ENCODE results near the gene UFSP1.

The UFSP1 gene

GRCh38 chr7:100882785-100883526 lies 6.6 kb downstream of the UFSP1 start:
- Histone ChIP-seq H3K27ac (ENCODE audit: low read depth, low read length, poor library complexity, severe bottlenecking) (no peak overlapping the region), H3K4me2 (ENCODE audit: low read length) (no peak overlapping the region), H3K79me2 (ENCODE audit: insufficient read depth, low read length) (peaks cover 30% of the 10 kb centered on the region), H3K27me3 (ENCODE audit: insufficient read depth, low read length) (no peaks in the 10 kb centered on the region), H3K9me3 (ENCODE audit: low read length) (no peaks in the 10 kb centered on the region), H3K4me1 (ENCODE audit: insufficient read depth, low read length, severe bottlenecking) (peaks cover 32% of the 10 kb centered on the region), H3F3A (ENCODE audit: insufficient read depth, low read length) (no peaks in the 10 kb centered on the region), H2AFZ (ENCODE audit: low read length) (no peak overlapping the region), H4K20me1 (ENCODE audit: insufficient read depth, low read length) (peaks cover 2% of the 10 kb centered on the region; the same call in 1 of the 2 replicates), H3K36me3 (ENCODE audit: insufficient read depth, low read length) (peaks cover 95% of the 10 kb centered on the region), H3K9me2 (ENCODE audit: low read depth, low read length) (no peaks in the 10 kb centered on the region), H3K4me3 (ENCODE audit: low read depth, low read length, poor library complexity, severe bottlenecking) (no peak overlapping the region), H3K9ac (ENCODE audit: low read length) (no peak overlapping the region)
- TF ChIP-seq CTCF (IDR thresholded peaks at IDR 0.05; ENCODE audit: low read length) (no peak), EZH2 (IDR thresholded peaks at IDR 0.05; ENCODE audit: borderline replicate concordance, low read length) (no peak)

- no peak for TF ChIP-seq EZH2 (IDR thresholded peaks at IDR 0.05; ENCODE audit: borderline replicate concordance, low read length)
- TF ChIP-seq CTCF (IDR thresholded peaks at IDR 0.05; ENCODE audit: low read length): no peak
- Histone ChIP-seq H3K27ac (ENCODE audit: low read depth, low read length, poor library complexity, severe bottlenecking) (no peak overlapping the region), H3K4me1 (ENCODE audit: insufficient read depth, low read length, severe bottlenecking) (peaks cover 32% of the 10 kb centered on the region), H3K9me3 (ENCODE audit: low read length) (no peaks in the 10 kb centered on the region), H3K79me2 (ENCODE audit: insufficient read depth, low read length) (peaks cover 38% of the 10 kb centered on the region), H3K36me3 (ENCODE audit: insufficient read depth, low read length) (peaks cover 98% of the 10 kb centered on the region), H4K20me1 (ENCODE audit: insufficient read depth, low read length) (peaks cover 2% of the 10 kb centered on the region; the same call in 1 of the 2 replicates), H3K27me3 (ENCODE audit: insufficient read depth, low read length) (no peaks in the 10 kb centered on the region), H3F3A (ENCODE audit: insufficient read depth, low read length) (no peaks in the 10 kb centered on the region), H3K4me2 (ENCODE audit: low read length) (no peak overlapping the region), H3K9ac (ENCODE audit: low read length) (no peak overlapping the region), H3K4me3 (ENCODE audit: low read depth, low read length, poor library complexity, severe bottlenecking) (no peak overlapping the region), H2AFZ (ENCODE audit: low read length) (no peak overlapping the region), H3K9me2 (ENCODE audit: low read depth, low read length) (no peaks in the 10 kb centered on the region)
These were observed 7.3 kb downstream of the UFSP1 start for GRCh38 chr7:100882201-100882600.

GRCh38 chr7:100881136-100881535 lies 8.4 kb downstream of the UFSP1 start:
- Histone ChIP-seq H3F3A (ENCODE audit: insufficient read depth, low read length) (no peaks in the 10 kb centered on the region), H3K9ac (ENCODE audit: low read length) (no peak overlapping the region), H3K27ac (ENCODE audit: low read depth, low read length, poor library complexity, severe bottlenecking) (no peak overlapping the region), H3K4me2 (ENCODE audit: low read length) (no peak overlapping the region), H3K4me3 (ENCODE audit: low read depth, low read length, poor library complexity, severe bottlenecking) (no peak overlapping the region), H3K9me3 (ENCODE audit: low read length) (no peaks in the 10 kb centered on the region), H3K79me2 (ENCODE audit: insufficient read depth, low read length) (peaks cover 49% of the 10 kb centered on the region), H4K20me1 (ENCODE audit: insufficient read depth, low read length) (peaks cover 2% of the 10 kb centered on the region; the same call in 1 of the 2 replicates), H3K4me1 (ENCODE audit: insufficient read depth, low read length, severe bottlenecking) (peaks cover 33% of the 10 kb centered on the region), H3K9me2 (ENCODE audit: low read depth, low read length) (no peaks in the 10 kb centered on the region), H3K36me3 (ENCODE audit: insufficient read depth, low read length) (peaks cover 98% of the 10 kb centered on the region), H2AFZ (ENCODE audit: low read length) (no peak overlapping the region), H3K27me3 (ENCODE audit: insufficient read depth, low read length) (no peaks in the 10 kb centered on the region)
- TF ChIP-seq CTCF (IDR thresholded peaks at IDR 0.05; ENCODE audit: low read length): no peak
- no peak for TF ChIP-seq EZH2 (IDR thresholded peaks at IDR 0.05; ENCODE audit: borderline replicate concordance, low read length)

All from OCI-LY1 (cell line).